ENCODE results near the gene TGFBR3L. TPM values are rescaled to one million over a fixed set of nuclear protein-coding genes. Genes with fewer than 3 reads are reported as not detected.

TGFBR3L gene
- total and polyA plus RNA-seq, 10 of the 15 experiments (the other 5 are each of a cell fraction or from before 2014, with no cell fraction given), result 0.20 to 0.23 TPM; not detected in 8

DNA sequence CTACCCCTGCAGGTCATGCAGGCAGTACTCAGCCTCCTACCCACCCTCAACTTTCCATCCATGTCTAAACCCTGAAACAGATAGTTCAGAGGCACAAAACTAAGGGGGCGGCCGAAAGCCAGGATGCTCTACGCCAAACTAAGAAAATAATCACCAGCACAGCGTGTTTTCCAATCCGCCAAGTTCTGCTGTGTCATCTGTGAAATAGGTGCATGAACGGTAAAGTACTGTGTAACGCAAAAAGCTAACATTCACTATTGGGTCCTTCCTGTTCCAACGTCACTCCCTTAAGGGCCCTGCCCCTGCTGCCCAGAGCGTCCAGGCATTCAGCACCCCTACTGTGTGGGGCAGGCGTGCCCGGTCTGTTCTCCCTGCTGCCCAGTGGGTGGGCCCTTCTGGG lies 41.1 kb downstream of the TGFBR3L start:
- ATAC-seq (no peak), FAIRE-seq (no peak), DNase-seq (ENCODE audit: low read depth, low spot score) (no peak)
- Histone ChIP-seq H3K4me2 (ENCODE audit: control insufficient read depth, insufficient read depth) (no peak overlapping the region), H3K4me1 (ENCODE audit: control insufficient read depth, insufficient read depth, low read length) (no peaks in the 10 kb centered on the region), H3K9me3 (replicated peaks; ENCODE audit: control insufficient read depth, insufficient read depth, low read length) (no peaks in the 10 kb centered on the region), H3K4me3 (no peak overlapping the region), H3K27ac (ENCODE audit: control insufficient read depth, insufficient read depth) (no peak overlapping the region), H3K27me3 (replicated peaks in 1 of 2; ENCODE audit: control insufficient read depth in 2 of 2, insufficient read depth in 2 of 2, low read length in 1 of 2) (no peaks in the 10 kb centered on the region), H4K20me1 (ENCODE audit: control insufficient read depth, insufficient read depth) (no peaks in the 10 kb centered on the region), H3K36me3 (ENCODE audit: control insufficient read depth in 2 of 2, insufficient read depth in 2 of 2, low read length in 1 of 2) (peaks cover 0 to 5% of the 10 kb centered on the region in 2 experiments; a peak in 2 of 4 replicates), H3K9ac (ENCODE audit: control insufficient read depth, insufficient read depth, low read length) (no peak overlapping the region), H3K79me2 (ENCODE audit: control insufficient read depth, insufficient read depth, low read length) (no peaks in the 10 kb centered on the region), H2AFZ (ENCODE audit: control insufficient read depth, low read depth, low read length) (no peak overlapping the region)
- WGBS (ENCODE audit: insufficient coverage, insufficient replicate concordance, low lambda C conversion rate, missing lambda C conversion rate), result 89% methylated on average over 11 of the region's 11 CpGs
- ChIA-PET POLR2A (interaction anchor here (0.7 kb wide), 1 partner anchor 368 kb away, joined by 5 read pairs; no protein-coding TSS in a partner anchor), SMC1A (ENCODE audit: uncharacterized antibody, unreplicated experiment) (no interaction called here), CTCF (no interaction called here), RAD21 (ENCODE audit: unreplicated experiment) (interaction anchor here (0.7 kb wide), 1 partner anchor 11 kb away, joined by 3 read pairs; no protein-coding TSS in a partner anchor)
- in situ Hi-C loops (cut with MboI) (no loop called here), intact Hi-C loops (cut with micrococcal nuclease; ENCODE audit: unreplicated experiment) (no loop called here)
- no TSS peak for BruUV-seq (replicated peaks)
- no peak for TF ChIP-seq EED (IDR thresholded peaks at IDR 0.05; ENCODE audit: low read depth)
- no peak for TF ChIP-seq RELA (IDR thresholded peaks at IDR 0.05; ENCODE audit: borderline replicate concordance, partially characterized antibody)
- TF ChIP-seq, protein P1, sequence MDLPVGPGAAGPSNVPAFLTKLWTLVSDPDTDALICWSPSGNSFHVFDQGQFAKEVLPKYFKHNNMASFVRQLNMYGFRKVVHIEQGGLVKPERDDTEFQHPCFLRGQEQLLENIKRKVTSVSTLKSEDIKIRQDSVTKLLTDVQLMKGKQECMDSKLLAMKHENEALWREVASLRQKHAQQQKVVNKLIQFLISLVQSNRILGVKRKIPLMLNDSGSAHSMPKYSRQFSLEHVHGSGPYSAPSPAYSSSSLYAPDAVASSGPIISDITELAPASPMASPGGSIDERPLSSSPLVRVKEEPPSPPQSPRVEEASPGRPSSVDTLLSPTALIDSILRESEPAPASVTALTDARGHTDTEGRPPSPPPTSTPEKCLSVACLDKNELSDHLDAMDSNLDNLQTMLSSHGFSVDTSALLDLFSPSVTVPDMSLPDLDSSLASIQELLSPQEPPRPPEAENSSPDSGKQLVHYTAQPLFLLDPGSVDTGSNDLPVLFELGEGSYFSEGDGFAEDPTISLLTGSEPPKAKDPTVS (IDR thresholded peaks at IDR 0.05; ENCODE audit: low read depth, low read length), result no peak
- no peak for TF ChIP-seq GATAD2B (conservative IDR thresholded peaks at IDR 0.05; ENCODE audit: low read depth)
- TF ChIP-seq RB1 (IDR thresholded peaks at IDR 0.05; ENCODE audit: borderline replicate concordance), result no peak
- TF ChIP-seq, protein P2, sequence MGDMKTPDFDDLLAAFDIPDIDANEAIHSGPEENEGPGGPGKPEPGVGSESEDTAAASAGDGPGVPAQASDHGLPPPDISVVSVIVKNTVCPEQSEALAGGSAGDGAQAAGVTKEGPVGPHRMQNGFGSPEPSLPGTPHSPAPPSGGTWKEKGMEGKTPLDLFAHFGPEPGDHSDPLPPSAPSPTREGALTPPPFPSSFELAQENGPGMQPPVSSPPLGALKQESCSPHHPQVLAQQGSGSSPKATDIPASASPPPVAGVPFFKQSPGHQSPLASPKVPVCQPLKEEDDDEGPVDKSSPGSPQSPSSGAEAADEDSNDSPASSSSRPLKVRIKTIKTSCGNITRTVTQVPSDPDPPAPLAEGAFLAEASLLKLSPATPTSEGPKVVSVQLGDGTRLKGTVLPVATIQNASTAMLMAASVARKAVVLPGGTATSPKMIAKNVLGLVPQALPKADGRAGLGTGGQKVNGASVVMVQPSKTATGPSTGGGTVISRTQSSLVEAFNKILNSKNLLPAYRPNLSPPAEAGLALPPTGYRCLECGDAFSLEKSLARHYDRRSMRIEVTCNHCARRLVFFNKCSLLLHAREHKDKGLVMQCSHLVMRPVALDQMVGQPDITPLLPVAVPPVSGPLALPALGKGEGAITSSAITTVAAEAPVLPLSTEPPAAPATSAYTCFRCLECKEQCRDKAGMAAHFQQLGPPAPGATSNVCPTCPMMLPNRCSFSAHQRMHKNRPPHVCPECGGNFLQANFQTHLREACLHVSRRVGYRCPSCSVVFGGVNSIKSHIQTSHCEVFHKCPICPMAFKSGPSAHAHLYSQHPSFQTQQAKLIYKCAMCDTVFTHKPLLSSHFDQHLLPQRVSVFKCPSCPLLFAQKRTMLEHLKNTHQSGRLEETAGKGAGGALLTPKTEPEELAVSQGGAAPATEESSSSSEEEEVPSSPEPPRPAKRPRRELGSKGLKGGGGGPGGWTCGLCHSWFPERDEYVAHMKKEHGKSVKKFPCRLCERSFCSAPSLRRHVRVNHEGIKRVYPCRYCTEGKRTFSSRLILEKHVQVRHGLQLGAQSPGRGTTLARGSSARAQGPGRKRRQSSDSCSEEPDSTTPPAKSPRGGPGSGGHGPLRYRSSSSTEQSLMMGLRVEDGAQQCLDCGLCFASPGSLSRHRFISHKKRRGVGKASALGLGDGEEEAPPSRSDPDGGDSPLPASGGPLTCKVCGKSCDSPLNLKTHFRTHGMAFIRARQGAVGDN (IDR thresholded peaks at IDR 0.05), result no peak
- TF ChIP-seq, protein P3, sequence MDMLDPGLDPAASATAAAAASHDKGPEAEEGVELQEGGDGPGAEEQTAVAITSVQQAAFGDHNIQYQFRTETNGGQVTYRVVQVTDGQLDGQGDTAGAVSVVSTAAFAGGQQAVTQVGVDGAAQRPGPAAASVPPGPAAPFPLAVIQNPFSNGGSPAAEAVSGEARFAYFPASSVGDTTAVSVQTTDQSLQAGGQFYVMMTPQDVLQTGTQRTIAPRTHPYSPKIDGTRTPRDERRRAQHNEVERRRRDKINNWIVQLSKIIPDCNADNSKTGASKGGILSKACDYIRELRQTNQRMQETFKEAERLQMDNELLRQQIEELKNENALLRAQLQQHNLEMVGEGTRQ (IDR thresholded peaks at IDR 0.05; ENCODE audit: borderline replicate concordance, low read depth, low read length), result no peak
- TF ChIP-seq KLF5 (IDR thresholded peaks at IDR 0.05; ENCODE audit: partially characterized antibody), result no peak
- TF ChIP-seq FOXM1 (IDR thresholded peaks at IDR 0.05; ENCODE audit: low read depth, low read length), result no peak

Measured in GM12878 (cell line).